ENCODE results near the gene CCR5AS.

The CCR5AS gene

DNA sequence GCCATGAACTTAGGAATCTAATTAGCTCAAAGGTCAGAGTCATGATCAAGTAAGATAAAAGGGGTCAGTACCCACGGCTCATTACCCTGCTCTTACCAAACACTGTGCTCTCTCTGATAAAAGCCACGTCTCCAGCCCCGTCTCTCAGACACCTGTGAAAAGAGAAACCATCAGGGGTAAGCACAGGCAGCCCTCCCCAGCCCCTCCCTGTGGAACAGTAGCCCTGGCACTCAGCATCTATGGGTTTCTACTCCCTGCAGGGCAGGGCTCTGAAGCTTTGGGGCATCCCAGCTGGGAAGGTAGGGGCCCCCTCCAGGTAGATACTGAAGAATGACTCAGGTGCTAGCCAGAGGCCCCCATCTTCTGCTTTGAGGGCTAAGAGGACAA is 47.3 kb upstream of the CCR5AS start:
- H3K27ac ChIP-seq (ENCODE audit: low read depth in 1 of 2, low read length in 2 of 2), result no peak overlapping the region
- H3K4me3 ChIP-seq (replicated peaks in 1 of 3; ENCODE audit: low read depth in 2 of 3, low read length in 3 of 3), result no peak overlapping the region
- TF ChIP-seq, protein P1, sequence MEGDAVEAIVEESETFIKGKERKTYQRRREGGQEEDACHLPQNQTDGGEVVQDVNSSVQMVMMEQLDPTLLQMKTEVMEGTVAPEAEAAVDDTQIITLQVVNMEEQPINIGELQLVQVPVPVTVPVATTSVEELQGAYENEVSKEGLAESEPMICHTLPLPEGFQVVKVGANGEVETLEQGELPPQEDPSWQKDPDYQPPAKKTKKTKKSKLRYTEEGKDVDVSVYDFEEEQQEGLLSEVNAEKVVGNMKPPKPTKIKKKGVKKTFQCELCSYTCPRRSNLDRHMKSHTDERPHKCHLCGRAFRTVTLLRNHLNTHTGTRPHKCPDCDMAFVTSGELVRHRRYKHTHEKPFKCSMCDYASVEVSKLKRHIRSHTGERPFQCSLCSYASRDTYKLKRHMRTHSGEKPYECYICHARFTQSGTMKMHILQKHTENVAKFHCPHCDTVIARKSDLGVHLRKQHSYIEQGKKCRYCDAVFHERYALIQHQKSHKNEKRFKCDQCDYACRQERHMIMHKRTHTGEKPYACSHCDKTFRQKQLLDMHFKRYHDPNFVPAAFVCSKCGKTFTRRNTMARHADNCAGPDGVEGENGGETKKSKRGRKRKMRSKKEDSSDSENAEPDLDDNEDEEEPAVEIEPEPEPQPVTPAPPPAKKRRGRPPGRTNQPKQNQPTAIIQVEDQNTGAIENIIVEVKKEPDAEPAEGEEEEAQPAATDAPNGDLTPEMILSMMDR (IDR thresholded peaks at IDR 0.05), result no peak
- Mint-ChIP-seq H3K9me3 (peaks cover 0 to 5% (median 0%) of the 10 kb centered on the region in 7 donors), H3K4me1 (no peaks in the 10 kb centered on the region), H3K36me3 (no peaks in the 10 kb centered on the region), H3K4me3 (no peak overlapping the region), H3K27me3 (ENCODE audit: low read depth in 3 of 3) (peaks cover 0 to 11% (median 3%) of the 10 kb centered on the region in 3 donors), H3K27ac (no peak overlapping the region)
- H3K4me2 ChIP-seq (replicated peaks; ENCODE audit: extremely low read depth, low read length, poor library complexity, severe bottlenecking), result no peak overlapping the region
- no peaks in the 10 kb centered on the region for H3K27me3 ChIP-seq (ENCODE audit: control insufficient read depth in 2 of 2, insufficient read depth in 2 of 2, low read length in 2 of 2)
- WGBS (ENCODE audit: insufficient coverage), result 90% methylated on average over 2 of the region's 3 CpGs
- H3K36me3 ChIP-seq (replicated peaks in 1 of 2; ENCODE audit: control insufficient read depth in 1 of 2, insufficient read depth in 2 of 2, low read length in 2 of 2), result no peaks in the 10 kb centered on the region
- no peak for DNase-seq
- intact Hi-C loops (cut with micrococcal nuclease), result no loop called here
- H3K9me3 ChIP-seq (replicated peaks in 1 of 2; ENCODE audit: control insufficient read depth in 1 of 2, insufficient read depth in 1 of 2, low read length in 2 of 2), result no peaks in the 10 kb centered on the region
- no peaks in the 10 kb centered on the region for H3K79me2 ChIP-seq (ENCODE audit: insufficient read depth, low read length)
- no peaks in the 10 kb centered on the region for H4K20me1 ChIP-seq (ENCODE audit: insufficient read depth, low read length)
- H3K9ac ChIP-seq (ENCODE audit: insufficient read depth, low read length, poor library complexity, severe bottlenecking), result no peak overlapping the region
- H3K4me1 ChIP-seq (ENCODE audit: control insufficient read depth in 1 of 2, insufficient read depth in 2 of 2, low read length in 2 of 2), result no peaks in the 10 kb centered on the region
- H2AFZ ChIP-seq (ENCODE audit: insufficient read depth, low read depth, low read length, poor library complexity, severe bottlenecking), result no peak overlapping the region

DNA sequence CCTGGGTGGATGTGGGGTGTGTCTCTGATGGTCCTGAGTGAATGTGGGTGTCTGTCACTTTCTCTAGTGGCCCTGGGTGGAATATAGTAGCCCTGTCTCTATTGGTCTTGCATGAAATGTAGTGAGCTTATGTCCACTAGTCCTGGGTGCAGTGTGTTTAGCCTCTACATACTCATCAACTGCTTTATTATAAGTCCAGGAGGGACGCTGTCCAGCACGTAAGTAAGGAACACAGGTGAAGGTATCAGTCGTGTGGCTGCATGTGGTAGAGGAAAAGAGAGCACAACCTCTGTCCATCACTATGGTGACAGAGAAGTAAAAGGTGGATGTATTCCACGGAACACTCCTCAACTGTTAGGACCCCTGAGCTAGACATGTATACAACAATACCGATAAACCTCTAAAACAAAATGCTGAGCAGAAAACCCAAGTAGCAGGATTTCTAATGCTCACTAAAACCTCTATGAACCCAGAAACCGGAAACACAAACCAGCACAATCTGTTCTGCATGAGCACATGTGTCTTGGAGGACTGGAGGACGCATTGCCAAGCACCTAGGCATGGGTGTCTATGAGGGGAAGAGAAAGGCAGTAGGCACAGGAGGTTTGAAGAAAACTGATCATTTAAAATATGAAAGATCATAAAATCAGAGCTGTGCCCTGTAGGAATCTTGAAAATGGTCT is 46.8 kb upstream of the CCR5AS start:
- Histone ChIP-seq H3K27me3 (ENCODE audit: control insufficient read depth in 2 of 2, insufficient read depth in 2 of 2, low read length in 2 of 2) (no peaks in the 10 kb centered on the region), H3K4me3 (replicated peaks in 1 of 3; ENCODE audit: low read depth in 2 of 3, low read length in 3 of 3) (no peak overlapping the region), H3K36me3 (replicated peaks in 1 of 2; ENCODE audit: control insufficient read depth in 1 of 2, insufficient read depth in 2 of 2, low read length in 2 of 2) (no peaks in the 10 kb centered on the region), H3K79me2 (ENCODE audit: insufficient read depth, low read length) (no peaks in the 10 kb centered on the region), H3K9ac (ENCODE audit: insufficient read depth, low read length, poor library complexity, severe bottlenecking) (no peak overlapping the region), H3K4me1 (ENCODE audit: control insufficient read depth in 1 of 2, insufficient read depth in 2 of 2, low read length in 2 of 2) (no peaks in the 10 kb centered on the region), H2AFZ (ENCODE audit: insufficient read depth, low read depth, low read length, poor library complexity, severe bottlenecking) (no peak overlapping the region), H4K20me1 (ENCODE audit: insufficient read depth, low read length) (no peaks in the 10 kb centered on the region), H3K27ac (ENCODE audit: low read depth in 1 of 2, low read length in 2 of 2) (no peak overlapping the region), H3K4me2 (replicated peaks; ENCODE audit: extremely low read depth, low read length, poor library complexity, severe bottlenecking) (no peak overlapping the region), H3K9me3 (replicated peaks in 1 of 2; ENCODE audit: control insufficient read depth in 1 of 2, insufficient read depth in 1 of 2, low read length in 2 of 2) (no peaks in the 10 kb centered on the region)
- Mint-ChIP-seq H3K36me3 (no peaks in the 10 kb centered on the region), H3K4me3 (no peak overlapping the region), H3K27ac (no peak overlapping the region), H3K9me3 (peaks cover 0 to 5% (median 0%) of the 10 kb centered on the region in 7 donors), H3K4me1 (no peaks in the 10 kb centered on the region), H3K27me3 (ENCODE audit: low read depth in 3 of 3) (peaks cover 0 to 11% (median 3%) of the 10 kb centered on the region in 3 donors)
- intact Hi-C loops (cut with micrococcal nuclease), result no loop called here
- TF ChIP-seq, protein P1 (IDR thresholded peaks at IDR 0.05), result no peak
- no peak for DNase-seq
- WGBS (ENCODE audit: insufficient coverage), result 100% methylated on average over 4 of the region's 7 CpGs

Measured in CD14-positive monocyte (primary cell).